GM21619 (cell line): ENCODE data around the gene SLC39A13.

Source experiments
- ATAC-seq: cut with Tn5 transposase; IDR thresholded peaks from one replicate; pipeline ENCODE4 v1.9.1; 2021; ENCODE audit not compliant: unreplicated experiment

The SLC39A13 gene

DNA sequence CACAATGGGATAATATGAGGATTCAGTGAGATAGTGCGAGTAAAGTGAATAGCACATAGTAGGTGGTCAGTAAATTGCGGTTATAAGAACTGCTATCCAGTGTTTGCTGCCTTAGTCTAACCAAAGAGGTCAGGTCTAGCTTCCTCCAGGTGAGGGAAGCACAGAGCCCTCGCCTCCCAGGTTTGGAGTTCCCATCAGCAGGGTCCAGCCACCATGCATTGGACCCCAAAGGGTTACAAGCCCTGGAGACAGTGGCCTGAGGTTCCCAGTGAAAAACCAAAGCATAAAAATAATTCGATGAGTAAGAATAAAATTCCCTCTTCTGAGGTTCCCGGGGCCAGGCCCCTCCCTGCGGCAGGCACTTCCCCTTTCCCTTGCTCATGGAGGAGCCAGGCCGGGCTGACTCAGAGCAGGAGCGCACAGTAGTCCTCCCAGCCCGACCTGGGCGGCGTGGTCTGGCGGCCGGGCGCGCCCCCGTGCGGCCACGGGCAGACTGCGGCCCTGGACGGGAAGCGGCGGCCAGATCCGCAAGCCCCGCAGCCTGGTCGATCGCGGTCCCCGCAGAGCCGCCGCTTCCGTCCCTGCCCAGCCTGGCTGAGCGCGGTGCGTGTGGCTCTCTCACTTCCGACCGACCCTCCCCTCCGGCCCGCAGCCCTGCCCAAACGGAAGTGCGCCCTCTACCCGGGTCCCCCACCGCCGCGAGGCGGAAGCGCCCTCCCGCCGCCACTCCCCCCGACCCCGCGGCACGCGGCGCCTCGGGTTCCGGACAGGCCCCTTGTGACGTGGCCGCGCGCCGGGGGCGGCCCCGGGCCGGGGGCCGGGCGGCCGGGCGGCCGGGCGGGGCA lies at the start of gene SLC39A13:
Gene SLC39A13 (plus strand): TSS at position 845 of the 845 bp plus-strand sequence. CDS start 1,505 bp downstream, outside the sequence.
- peak; percentile 80 for ATAC-seq

DNA sequence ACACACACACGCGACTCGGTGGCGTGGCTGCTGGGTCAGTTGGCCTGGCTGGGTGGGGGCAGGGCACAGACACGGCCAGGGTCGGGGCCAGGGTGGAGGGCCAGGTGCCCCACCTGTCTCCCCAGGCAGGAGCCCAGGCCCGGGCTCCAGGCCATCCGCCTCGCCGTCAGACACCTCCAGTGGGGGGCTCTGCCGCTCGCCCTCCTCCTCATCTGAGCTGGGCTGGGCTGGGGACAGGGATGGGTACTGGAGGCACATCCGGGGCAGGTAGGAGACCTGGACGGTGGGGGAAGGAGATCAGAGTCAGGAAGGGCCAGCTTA lies 49.7 kb upstream of the SLC39A13 start:
- no peak for ATAC-seq

DNA sequence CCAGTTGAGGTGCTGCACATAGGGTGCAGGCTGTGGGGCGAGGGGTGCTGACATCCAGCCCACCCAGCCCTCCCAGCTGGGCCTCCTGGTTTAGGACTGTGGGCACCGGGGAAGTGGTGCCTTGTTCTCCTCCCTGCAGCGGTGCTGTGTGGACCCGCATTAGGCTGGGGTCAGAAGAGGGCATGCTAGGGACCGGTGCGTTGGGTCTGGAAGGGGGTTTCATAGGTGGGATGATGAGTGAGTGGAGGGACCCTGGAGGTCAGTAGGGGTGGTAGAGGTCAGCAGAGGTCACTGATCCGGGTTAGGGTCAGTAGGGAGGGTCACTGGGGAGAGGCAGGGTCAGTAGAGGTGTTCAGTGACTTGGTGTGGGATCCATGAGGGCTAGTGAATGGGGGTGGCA lies 49.2 kb upstream of the SLC39A13 start:
- no peak for ATAC-seq

DNA sequence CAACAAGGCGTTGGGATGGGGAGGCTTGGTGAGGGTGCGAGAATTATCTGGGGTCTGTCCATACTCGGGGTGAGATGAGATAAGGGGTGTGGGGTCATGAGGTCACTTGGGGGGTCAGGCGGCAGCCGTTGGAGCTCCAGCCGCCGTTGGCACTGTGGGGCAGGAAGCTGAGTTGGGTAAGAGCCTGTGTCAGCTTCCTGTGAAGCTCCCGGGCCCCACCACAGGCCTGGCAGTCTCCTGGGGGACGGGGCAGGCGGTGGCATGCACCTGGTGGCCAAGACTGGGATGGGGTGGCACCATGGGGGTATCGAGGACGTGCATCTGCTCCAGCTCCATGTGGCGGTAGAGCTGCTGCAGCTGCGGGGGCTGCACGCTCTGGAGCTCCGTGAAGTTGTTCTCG lies 48.8 kb upstream of the SLC39A13 start:
- no peak for ATAC-seq

DNA sequence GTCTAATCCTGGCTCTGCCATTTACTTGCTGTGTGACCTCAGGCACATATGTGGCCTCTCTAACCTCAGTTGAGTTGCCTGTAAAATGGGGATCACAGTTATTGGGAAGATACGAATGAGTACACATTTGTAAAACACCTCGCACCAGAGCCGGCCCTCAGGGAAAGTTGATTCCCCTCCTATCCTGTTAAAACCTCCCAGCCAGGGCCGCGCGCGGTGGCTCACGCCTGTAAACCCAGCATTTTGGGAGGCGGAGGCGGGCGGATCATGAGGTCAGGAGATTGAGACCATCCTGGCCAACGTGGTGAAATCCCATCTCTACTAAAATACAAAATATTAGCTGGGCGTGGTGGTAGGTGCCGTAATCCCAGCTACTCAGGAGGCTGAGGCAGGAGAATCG lies 48.0 kb upstream of the SLC39A13 start:
- no peak for ATAC-seq

DNA sequence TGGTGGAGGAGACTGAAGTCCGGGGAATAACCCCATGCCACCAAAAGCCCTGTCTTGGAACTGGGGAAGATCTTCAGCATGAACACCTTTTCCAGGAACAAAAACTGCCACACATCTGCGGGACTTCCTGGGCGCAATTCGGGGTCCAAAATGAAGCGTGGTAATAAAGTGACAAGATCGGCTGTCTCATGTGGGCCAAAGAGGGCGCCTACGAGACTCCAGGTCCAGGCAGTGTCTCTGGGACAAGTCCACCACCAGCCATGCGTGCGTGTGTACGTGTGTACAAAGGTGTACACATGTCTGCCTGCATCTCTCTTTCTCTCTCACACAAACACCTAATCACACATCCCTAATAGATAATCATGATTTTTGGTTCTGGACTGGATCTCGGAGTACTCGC lies 47.0 kb upstream of the SLC39A13 start:
- no peak for ATAC-seq

DNA sequence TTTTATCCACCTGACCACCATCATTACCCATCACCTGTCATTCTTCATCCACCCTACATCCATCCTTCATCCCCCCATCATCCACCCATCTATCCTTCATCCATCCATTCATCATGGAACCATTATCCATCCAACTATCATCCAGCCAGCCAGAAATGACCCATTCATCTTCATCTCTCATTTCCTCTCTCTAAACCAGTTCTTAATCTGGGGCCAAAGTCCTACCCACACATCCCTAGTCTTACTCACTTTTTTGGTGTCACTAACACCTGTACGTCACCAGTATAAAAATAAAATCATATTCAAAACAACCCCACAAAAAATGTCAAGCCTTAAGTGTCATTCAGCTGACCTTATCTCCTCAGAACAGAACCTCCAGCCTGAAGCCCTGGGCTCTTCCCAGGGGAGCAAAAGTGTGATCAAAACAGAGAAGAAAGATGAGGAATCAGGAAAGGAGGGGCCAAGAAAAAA lies 42.3 kb upstream of the SLC39A13 start:
- ATAC-seq = no peak

DNA sequence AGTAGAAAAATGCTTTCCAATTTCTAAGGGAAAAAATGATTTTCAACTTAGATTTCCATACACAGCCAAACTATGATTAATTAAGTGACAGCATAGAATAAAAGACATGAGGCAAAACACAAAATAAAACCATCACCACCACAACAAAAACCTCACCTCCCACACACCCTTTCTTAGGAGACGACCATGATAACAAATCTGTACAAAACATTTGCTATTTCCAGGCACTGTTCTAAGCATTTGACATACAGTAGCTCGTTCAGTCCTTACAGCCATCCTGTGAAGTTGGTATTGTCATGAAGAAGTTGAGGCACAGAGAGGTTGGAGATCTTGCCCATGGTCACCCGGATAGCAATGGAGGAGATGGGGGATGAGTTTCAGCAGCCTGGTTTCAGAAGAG lies 38.7 kb upstream of the SLC39A13 start:
- ATAC-seq = no peak

DNA sequence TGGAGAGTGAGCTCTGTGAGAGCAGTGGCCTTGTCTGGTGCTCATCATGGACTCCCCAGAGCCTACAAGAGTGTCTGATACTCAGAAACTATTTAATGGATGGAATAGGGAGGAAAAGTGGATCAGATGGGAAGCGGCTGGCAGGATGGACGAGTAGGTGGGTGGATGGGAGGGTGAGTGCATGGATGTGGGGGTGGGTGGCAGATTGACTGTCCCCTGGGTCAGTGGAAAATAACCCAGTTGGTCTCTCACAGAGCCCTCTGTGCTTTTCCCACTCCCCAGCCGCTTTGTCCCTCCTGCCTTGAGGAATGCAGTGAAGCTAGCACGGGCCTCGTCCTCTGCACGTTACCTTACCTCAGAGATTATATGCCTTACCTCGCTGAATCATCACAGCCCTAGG lies 36.0 kb upstream of the SLC39A13 start:
- no peak for ATAC-seq

DNA sequence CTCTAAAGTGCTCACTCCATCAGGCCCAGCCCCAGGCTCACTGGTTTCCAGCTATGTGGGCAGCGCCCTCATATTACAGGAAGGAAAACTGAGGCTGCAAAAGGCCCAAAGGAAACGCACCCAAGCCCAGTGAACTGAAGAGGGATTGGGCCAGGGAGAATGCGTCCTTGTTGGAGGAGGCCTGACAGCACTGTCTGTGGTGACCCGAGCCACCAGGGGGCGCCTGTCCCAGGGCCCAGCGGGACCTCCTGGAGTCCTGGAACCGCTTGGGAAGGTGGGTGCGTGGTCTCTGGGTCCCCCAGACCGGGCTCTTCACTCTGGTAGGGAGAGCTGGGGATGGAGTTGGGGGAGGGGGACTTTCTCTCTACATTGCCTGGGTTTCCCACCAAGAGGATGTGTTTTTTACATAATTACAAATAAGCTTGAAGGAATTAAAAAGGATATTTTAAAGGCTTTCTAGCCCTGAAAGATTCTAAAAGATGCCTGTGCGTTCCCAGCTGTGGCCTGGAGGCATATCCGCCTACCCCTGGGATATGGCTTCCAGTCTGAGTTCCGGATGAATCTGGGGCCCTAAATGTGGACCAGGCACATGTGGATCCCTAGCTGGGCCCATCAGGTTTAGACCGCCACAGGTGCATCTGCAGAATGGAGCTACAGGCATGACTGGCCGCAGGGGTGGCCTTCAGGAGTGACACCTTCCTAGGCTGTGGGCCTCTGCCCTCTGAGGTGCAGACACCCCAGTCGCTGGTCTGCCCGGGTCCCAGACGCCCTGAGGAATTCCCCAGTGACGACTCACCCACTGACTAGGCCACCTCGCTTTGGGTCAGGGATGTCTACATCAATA lies 34.3 kb upstream of the SLC39A13 start:
- ATAC-seq = peak; percentile 28

DNA sequence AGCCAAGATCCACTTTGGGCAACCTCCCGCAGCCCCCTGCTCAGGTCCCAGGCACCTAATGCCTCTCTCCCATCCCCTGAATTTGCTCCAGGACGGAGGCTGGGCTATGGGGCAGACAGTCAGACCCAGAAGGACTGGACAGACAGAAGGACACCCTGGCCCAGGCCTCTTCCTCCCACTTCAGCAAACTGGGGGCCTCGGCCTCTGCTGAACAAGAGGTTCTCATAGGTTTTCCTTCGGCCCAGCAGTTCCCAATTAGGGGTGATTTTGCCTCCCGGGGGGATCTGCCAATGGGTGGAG lies 33.7 kb upstream of the SLC39A13 start:
- ATAC-seq = no peak

DNA sequence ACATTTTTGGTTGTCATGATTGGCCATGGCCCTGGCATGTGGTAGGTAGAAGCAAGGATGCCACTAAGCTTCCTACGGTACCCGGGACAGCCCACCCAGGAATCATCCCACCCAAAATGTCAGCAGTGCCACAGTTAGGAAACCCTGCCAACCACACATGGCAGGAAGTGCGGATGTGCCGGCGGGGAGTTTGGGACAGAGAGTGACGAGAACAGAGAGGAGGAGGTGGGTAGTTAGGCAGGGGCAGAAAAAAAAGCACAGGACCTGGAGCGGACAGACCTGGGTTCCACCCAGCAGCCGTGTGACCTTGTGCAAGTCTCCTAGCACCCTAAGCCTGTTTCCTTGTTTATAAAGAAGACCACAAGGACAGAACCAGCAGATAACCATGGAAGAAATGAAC lies 33.4 kb upstream of the SLC39A13 start:
- no peak for ATAC-seq

DNA sequence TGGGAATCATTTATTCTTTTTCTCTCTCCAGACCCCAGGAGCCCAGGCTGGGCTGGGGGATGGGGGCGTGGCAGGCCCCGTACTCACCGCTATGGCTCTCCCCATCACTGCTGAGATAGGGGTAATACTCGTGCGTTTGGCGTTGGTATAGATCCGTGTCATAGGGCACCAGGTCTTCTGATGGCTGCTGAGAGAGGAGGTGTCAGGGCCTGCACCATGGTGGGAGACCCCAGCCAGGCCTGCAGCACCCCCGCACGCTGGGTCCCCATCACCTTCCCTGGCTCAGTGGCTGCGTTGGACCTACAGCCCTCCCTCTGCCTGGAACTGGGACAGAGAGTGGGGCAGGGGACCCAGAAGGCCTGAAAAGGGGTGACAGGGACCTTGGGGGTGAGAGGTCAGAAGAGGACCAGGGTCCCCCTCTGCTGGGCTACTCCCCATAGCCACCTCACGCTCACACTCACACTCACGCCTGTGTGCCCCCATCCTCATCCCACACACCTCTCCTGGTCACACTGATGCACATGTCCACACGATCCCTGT lies 32.8 kb upstream of the SLC39A13 start:
- no peak for ATAC-seq

DNA sequence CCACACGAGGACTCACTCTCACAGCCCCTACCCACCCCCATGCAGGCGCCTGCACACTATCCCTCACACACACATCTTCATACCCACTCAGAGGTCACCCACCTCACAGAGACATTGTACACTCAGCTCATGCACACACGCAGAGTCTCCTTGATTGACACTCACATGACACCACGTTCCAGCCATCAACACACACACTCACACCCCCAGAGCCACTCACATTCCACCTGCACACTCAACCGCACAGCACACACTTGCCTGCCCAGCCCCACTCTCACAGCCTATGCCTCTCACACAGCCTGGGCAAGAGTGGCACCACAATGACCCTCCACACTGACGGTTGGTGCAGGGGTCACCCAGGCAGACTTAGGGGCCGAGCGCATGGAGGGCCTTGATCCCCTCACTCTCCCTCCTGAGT lies 32.3 kb upstream of the SLC39A13 start:
- no peak for ATAC-seq

DNA sequence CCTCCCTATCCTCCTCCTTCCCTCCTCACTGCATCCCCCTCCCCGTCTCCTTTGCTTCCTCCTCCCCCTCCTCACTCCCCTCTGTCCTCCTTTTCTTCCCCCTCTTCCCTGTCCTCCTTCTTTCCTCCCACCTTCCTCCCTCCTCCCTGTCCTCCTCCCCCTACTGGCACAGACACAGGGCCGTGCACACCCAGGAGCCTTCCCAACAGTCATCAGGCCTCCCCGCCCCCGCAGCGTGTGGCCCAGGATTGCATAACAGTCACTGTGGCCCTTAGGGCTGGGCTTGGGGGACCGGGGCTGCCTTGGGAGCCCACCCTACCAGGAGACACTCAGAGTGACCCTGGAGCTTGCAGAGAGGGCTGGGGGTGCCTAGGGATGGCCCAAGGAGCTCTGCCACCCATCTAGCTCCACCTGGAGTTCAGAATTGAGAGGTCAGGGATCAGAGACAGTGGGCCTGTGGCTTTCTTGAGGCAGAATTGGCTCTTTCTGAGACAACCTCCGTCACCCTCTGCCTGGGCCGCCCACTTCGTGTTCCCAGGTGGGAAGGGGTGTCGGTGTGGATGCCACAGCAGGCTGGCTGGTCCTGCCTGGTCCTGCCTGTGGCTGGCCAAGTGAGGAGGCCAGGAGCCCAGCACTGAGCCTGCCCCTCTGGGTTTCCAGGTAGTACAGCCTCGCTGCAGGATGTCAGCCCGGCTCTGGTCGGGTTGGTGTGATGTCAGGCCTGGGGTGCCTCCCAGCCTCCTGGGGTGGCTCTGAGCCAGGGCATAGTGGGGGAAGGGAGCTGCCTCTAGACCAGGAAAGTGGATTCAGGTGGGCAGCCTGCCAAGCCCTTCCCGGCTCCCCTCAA lies 31.6 kb upstream of the SLC39A13 start:
- ATAC-seq = peak; percentile 43

DNA sequence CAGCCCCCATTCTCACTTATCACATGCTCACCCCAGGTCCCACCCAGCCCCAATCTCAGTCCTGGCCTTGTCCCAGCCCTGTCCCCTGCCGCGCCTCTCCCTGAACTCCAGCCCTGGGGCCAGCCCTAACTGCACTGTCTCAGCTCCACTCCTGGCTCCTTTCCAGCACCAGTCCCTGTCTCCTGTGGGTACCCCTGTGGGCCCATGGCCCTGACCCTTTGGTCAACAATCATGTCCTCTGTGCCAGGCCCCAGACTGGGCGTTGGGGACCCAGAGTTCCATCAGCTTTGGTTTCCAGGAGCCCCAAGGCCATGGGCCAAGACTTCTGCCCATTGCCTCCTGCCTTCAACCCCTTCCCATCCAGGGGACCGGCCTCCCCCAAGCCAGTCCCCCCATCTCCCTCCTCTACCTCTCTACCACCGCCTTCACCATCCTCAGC lies 30.8 kb upstream of the SLC39A13 start:
- no peak for ATAC-seq

DNA sequence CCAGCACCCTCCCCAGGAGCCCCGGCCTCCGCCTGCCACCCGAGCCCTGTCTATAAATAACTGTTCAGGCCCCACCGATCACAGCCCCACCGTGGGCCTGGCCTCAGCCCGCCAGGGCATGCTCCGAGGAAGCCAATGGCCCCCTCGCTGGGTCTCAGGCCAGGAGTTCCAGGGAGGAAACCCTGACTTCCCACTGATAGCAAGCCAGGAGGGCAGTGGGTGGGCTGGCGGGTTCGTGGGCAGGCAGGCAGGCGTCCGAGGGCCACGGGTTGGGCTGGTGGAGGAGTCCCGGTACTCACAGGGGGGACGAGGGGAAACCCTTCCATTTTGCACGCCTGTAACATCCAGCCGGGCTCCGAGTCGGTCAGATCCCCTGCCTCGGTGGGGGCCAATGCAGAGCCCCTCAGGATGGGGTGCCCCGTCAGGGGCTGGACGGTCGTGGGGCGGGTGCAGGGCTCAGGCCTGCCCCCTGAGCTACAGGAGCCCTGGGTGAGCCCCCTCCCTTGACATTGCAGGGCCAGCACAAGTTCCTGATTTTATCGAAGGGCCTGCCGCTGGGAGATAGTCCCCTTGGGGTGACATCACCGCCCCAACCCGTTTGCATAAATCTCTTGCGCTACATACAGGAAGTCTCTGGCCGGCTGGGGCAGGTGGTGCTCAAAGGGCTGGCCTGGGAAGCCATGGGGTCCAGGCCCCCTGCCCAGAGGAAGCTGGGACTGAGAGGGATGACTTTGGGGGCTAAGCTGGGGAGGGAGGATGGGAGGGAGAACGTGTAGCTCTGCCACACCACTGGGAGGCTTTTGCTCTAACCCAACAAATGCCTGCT lies 30.2 kb upstream of the SLC39A13 start, which contains the start of gene SPI1:
Gene SPI1 (minus strand): TSS at position 538 of the 826 bp plus-strand sequence. CDS start 194 bp downstream, at position 344.
- peak; percentile 77 for ATAC-seq

DNA sequence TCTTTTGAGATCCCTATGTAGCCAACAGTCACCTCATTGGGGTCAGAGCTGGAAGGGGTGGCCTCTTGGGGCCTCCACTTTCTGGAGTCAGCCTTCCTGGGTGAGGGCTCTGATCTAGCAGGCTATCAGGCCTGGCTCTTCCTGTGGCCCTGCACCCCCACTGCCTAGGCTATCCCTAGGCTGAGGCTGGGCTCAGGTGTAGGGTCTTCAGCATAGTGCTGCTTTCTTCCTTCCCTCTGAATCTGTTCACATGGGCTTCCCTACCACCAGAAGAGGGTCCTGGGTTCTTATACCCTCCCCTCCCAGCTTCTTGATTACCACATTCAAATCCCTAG lies 29.6 kb upstream of the SLC39A13 start:
- ATAC-seq = peak; percentile 6

DNA sequence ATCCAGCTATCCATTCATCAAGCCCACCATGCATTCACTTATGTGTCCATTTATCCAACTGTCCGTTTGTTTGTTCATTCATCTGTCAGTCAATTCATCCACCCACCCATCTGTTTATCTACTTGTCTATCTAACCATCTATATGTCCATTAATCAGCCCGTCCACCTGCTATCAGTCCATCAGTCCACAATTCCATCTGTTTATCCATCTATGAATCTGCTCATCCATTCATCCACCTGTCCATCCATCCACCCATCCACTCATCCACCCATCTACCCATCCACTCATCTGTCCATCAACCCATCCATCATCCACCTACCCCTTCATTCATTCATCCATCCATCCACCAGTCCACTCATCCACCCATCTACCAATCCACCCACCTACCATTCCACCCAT lies 29.1 kb upstream of the SLC39A13 start:
- ATAC-seq = no peak

DNA sequence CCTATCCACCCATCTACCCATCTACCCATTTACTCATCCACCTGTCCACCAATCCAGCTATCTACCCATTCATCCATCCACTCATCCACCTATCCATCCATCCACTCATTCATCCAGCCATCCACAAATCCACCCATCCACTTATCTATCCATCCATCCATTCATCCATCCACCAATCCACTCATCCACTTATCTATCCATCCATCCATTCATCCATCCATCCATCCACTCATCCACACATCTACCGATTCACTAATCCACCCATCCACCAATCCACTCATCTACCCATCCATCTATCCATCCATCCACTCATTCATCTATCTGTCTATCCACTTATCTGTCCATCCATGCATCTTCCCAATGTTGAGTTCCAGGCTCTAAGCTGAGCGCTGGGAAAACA lies 28.3 kb upstream of the SLC39A13 start:
- ATAC-seq = no peak
